NK-92 treated with Interleukin-12 subunit alpha and Interleukin-12 subunit beta, amount 100 ng/mL, for 24 hours (cell line): Measurements from ENCODE around the gene KL.

Experiments used
- DNase-seq: peaks from one replicate; lab custom pipeline; 2025; lab: John Stamatoyannopoulos, UW

The KL gene

DNA sequence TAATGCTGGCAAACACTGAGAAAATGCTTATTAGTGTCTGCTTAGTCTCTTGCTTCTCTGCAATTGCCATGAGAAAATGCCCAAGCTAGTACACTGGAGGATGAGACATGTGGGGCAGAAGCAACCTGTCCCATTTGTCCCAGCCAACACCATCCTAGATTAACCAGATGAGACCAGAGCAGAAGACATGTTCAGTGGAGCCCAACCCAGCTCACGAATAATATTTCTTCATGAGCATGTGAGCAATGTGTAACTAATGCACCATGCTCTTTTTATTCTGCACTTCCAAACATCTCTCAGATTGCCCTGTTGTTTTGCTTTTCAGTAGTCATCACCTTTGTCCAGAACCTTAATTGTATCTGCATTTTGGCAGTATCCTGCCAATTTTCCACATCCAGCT, 21.4 kb downstream of the KL start:
- DNase-seq = no peak

DNA sequence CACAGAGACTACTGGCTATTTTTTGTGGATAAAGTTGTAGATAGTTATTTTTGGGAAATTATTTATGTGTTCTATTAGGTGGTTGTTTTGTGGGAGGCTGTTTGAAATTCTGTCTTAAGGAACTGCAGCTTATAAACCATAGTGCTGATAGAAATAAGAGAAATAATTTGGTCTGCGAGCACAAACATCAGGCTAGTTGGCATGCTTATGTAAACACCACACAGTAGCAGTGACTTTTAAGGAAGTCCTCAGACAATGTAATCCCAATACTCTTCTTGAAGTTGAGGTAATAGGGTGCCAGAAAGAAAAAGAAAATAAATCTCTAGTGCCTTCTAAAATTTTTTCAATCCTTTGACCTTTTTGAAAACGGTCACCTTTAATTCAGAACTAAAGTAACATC, 23.9 kb downstream of the KL start:
- no peak for DNase-seq

DNA sequence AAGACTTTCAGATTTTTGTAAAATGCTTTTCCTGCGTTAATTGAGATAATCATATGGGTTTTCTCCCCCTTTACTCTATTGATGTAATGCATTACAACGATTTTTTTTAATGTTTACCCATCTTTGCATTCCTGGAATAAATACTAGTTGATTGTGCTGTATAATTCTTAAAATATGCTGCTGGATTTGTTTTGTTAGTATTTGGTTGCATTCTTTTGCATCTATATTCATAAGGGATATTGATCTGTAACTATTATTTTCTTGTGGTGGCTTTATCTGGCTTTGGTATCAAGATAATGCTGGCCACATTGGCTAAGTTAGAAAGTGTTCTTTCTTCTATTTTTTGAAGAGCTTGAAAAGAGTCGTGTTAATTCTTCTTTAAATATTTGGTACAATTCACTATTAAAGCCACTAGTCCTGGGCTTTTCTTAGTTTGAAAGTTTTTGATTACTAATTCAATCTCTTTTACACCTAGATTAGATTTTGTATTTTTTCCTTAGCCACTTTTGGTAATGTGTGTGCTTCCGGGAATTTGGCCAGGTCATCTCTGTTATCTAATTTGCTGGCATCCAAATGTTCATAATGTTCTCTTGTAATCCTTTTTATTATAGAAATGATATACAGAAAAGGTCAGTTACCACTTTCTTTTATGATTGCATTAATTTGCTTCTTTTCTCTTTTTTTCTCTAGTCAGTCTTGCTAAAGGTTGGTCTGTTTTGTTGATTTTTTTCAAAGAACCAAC, 29.8 kb downstream of the KL start:
- no peak for DNase-seq

DNA sequence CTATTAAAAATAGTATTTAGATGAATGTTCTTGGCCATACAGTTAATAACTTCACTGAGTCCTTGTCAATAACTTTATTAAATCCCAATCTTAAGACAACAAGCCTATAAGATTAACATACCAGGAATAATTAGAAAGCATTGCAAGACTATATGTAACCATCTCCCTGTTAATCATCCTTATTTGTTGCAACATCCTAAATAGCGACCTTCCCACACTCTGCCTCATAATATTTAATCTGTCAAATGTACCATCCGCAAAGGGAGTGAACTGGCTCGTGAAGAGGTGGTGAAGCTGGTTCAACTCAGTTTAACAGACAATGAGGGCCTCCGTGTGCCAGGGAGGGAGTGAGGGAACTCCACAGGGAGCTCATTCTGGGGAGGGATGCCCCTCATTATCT, 33.9 kb downstream of the KL start:
- no peak for DNase-seq

DNA sequence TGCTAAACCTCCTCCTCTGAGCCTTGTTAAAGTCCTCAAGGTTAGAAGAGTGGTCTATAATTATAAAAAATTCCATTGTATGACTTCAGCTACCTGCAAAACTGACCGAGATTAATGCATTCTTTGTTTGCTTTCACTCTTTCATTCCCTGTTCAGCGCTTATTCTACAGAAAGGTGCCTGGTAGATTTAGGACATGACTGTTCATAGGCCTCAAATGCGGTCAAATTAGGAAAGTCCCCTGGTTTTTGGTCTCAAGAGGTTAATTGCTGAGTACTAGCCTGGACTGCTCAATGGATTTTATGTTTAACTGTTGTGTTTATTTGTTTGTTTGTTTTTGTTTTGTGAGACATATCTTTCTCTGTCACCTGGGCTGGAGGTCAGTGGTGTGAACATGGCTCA, 35.4 kb downstream of the KL start:
- DNase-seq = no peak

DNA sequence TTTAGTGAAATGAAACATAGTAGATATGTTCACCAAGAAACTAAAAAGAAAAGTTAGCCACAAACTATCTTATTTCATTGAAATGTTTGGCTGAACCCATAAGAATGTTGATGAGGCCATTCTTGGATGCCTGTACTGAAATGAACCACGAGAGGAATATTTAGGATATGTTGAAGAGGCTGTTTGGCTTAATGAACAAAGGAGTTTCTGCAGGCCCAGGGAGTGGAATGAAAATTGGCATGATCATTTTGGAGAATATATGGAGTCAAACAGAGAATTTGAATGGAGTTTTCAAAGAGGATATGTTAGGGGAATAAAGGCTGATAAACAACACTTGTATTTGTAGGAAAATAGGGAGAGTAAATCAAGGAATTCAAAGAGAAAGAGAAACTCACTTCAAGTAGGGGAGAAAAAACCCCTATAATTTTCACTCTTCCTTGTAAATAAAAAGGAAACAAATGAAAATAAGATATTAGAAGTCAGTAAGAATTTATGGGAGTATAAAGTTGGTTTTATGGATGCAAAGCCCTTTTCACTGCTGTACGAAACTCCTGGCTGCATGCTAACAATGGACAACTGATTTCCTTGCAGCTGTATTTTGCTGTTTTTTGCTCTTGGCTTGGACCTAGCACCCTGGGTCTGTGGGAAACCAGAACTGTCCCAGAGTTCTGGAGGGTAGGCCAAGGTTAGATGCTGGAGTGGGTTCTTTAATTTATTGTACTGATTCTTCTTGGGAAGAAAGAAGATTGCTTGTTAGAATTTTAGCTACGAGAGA, 36.5 kb downstream of the KL start:
- no peak for DNase-seq

DNA sequence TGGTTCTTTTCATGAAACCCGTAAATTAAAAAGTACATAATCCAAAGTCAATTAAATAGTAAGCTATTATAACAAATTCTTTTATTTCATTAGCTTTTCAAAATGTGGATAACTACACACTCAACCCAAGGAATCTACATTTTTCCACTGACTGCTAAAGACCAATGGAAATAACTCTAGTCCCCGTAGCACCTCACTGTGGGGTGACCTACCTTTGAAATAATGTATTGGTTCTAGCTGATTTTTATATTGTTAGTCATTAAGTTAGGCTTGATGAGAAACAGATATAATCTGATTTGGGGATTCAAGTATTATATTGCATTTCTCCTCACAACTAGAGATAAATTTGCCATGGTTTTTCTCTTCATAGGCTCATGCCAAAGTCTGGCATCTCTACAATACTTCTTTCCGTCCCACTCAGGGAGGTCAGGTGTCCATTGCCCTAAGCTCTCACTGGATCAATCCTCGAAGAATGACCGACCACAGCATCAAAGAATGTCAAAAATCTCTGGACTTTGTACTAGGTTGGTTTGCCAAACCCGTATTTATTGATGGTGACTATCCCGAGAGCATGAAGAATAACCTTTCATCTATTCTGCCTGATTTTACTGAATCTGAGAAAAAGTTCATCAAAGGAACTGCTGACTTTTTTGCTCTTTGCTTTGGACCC, 37.3 kb downstream of the KL start:
- no peak for DNase-seq

DNA sequence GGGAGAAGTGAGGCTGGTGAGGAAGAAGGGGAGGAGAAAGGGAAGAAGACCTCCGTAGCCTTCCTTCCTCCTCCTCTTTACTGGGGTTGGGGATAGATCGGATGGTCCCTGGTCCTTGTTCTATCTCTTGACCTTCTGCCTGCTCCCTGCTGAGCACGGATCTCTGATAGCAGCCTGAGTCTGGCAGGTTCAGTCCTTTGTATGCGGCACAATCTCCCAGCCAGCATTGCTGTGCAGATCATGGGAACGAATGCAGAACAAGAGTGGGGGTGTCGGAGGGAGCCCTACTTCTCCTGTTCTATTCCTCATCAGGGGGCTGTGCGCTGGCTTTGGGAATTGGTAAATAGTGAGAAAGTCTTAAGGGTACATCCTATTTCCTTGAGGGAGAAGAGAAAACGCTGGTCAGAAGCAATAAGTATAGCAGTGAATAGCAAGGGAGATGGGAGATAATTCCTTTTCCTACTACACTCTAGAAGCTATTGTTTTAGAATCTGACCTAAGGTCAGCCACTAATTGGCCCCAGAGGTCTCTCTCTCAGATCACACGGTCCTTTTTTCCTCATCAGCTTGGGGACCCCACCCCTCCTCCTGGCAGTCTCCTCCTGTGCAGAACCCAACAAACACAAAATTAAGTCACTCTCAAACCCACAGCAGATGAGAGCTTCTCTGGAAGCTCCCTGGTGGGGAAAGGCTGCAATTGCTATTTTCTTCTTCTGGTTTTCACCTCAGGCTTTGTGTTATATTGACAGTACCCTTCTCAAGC, 41.0 kb downstream of the KL start:
- DNase-seq = no peak

DNA sequence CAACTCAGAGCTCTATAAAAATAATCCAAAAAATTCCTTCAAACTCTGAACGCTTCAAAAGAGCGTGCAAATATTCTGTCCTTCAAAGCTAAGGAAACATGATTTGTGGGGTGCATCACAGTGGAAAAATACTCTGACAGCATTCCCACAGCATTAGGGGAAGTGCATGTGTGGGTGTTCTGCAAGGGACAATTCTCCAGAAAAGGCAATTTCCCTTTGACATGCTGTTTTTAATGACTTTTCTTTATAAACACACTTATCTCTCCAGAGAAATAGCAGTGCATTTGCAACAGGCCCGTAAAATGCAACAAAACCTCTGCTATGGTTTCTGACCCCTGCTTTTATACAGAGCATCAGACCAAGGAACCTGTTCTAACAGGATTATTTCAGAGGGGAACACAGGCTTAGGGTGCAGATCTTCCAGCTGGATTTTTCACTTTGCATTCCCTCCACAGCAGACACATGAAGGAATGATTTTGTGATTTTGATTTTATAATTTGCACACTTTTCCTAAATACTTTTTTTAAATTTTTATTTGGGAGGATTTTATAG, 42.6 kb downstream of the KL start:
- DNase-seq = no peak

DNA sequence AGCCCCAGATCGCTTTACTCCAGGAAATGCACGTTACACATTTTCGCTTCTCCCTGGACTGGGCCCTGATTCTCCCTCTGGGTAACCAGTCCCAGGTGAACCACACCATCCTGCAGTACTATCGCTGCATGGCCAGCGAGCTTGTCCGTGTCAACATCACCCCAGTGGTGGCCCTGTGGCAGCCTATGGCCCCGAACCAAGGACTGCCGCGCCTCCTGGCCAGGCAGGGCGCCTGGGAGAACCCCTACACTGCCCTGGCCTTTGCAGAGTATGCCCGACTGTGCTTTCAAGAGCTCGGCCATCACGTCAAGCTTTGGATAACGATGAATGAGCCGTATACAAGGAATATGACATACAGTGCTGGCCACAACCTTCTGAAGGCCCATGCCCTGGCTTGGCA, 44.6 kb downstream of the KL start:
- no peak for DNase-seq

DNA sequence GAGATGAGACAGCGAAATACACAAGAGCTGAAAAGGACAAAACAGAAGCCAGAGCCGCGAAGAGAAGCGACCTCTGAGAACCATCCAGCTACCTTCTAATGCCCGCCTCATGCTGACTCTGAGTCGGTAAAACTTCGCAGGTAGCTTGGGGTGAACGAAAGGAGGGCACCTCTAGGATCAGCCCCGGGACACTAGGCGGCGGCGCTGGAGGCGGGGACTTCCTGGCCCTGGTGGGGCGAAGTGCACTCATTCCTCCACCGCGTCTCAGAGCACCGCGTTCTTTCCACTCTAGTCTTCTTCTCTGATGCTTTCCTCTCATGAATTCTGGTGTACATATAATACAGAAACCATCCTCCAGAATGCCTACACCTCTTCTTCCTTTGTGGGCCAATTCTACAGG, 50.1 kb downstream of the KL start:
- DNase-seq = no peak

DNA sequence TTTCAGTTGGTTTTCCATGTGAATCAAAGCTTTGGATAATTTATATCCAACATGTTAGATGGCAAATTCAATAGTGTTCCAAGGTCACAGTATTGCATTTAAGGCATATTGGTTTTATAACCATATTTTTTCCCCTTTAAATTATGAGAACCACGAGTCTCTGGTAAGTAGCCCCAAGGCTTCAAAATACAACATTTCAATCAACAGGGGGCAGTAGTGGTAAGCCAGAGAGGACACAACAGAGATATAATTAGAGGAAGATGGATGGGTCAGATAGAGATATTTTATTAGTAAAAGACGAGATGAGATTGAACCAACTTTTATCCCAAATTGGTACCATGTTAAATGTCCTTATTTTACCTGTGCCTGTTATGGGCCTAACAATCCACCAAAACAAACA, 53.1 kb downstream of the KL start:
- no peak for DNase-seq

DNA sequence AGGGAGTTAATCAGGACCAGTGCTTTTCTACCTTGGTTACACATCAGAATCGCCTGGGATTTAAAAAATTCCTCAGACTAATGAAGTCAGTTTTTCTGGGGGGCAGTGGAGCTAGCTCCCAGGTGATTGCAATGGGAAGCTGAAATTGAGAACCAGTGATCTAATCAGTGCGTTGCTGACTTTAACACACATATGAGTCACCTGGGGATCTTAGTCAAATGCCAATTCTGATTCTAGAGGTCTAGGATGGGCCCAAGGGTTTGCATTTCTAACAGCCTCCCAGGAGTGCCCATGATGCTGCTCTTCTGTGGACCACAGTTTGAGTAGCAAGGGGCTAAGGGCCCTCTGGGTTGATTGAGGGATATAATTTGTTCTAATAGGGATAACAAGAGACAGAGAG, 54.5 kb downstream of the KL start:
- no peak for DNase-seq

DNA sequence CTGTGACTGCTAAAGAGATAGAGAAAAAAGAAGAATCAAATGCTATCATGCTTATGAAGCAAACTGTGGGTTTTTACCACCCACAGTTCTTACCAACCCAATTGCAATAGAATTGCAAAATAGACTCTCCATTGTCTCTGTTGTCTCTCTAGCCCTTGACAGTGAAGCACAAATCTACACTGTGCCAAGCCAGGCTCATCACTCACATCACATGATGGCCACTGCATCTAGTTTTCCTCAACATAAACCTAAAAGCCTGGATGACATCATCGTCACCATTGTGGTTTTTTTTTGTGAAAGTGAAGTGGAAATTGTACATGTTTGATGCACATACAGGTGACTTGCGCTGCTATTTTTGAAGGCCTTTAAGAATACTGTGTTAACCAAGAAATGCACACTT, 56.1 kb downstream of the KL start:
- DNase-seq = no peak

DNA sequence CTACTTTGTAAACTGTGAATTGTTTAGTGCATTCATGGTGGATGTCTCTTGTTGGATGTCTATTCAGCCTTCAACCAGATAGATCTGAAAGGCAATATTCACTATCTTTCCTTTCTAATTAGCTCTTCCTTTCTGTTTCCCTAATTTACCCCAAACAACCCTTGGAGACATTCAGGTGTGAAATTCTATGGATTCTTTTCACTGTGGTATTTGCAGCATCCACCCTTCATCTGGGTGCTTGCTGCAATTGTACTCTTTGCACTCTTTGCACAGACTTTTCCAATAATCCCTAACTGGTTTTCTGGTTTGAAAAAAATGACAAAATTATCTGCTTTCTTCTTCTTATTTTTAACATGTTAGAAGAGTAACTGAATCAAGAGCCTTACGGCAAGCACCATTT, 56.5 kb downstream of the KL start:
- DNase-seq = no peak

DNA sequence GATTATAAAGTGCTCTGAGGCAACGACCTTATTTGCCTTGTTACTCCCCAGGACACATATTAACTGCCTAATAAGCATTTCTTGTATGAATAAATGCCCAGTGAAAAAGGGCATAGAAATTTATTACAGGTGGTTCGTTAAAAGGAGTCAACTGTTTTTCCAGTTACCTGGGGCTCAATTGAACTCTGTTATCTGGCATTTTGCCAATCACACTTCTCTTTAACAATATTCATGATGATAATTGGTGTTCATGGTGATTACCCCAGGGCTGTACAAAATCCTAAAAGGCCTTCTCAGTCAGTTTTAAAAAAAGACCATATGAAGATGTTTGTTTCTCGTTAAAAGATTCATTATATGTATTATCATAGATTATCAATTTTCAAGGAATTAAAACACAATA, 57.1 kb downstream of the KL start:
- DNase-seq = no peak

DNA sequence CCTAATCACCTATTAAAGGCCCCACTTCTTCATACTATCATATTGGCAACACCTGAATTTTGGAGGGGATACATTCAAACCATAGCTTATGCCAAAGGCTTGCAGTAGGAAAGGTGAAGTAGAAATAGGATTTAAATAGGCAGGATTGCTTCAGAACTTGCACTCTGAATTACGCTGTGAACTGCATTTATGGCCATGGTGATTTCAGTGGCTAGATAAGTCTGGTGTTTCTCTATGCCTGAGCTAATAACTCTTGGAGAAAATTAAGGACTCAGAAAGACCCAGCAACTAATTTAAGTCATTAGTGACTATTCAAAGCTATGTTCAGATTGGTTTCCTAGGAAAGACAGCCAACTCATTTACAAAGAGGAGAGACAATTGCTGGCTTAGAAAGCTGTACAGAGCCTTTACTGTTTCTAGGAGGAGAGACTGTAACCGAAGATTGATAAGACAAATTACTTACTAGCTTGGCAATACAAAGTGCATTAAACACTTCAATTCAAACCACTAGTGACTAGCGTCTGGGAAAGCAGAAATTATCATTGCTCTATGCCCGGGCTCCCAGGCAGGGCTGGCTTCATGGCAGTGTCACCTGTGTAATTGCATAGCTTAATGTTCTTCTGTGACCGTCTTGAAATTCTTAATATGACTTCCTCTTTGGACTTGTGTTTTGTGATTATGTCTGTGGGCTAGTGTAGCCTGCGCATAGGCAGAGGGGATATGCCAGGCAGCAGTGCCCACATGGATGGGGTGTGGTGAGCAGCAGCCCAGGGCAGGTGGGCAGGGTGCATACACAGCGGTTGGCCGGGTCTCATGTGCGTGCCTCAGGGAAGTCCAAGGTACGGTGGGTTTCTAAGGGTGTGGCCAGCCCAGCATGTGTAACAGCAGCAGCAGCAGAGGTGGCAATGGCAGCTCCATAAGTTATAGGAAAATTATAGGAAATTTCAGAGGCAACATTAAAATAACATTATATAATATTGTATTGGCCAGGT, 60.1 kb downstream of the KL start:
- no peak for DNase-seq

DNA sequence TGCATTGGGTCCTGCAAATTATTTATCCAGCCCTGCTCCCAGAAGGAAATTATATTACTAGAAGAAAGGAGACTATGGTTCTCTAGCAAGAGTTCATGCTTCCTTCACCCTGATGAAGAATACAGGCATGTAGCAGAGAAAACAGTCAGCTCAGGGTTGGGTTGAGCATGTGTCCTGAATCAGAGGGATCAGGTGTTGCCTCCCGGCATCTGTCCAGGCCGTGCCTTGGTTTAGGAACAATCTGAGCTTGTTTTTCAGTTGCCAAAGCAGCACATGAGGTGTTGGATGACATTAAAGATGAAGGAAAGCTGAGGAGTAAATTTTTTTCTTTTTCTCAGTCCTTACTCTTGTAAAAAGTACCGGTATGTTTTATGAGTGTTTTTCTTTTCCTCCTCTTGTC, 62.0 kb downstream of the KL start:
- DNase-seq = no peak

DNA sequence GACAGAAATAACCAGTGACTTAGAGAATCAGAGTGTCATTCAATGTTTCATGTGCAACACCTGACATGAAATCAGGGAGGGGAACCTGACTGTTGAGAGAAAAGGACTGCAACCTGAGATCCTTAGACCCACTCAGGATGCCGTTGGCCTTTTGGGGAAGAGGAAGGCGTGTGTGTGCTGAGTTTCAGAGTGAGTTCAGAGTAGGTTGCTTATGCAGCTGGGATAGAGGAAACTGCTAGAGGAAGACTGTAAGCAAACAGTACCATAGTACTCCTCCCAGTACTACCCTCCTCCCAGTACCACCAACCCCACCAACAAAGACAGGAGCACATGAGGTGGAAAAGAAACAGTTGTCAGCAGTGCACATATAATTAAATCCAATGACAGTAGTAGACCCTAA, 63.7 kb downstream of the KL start:
- DNase-seq = no peak

DNA sequence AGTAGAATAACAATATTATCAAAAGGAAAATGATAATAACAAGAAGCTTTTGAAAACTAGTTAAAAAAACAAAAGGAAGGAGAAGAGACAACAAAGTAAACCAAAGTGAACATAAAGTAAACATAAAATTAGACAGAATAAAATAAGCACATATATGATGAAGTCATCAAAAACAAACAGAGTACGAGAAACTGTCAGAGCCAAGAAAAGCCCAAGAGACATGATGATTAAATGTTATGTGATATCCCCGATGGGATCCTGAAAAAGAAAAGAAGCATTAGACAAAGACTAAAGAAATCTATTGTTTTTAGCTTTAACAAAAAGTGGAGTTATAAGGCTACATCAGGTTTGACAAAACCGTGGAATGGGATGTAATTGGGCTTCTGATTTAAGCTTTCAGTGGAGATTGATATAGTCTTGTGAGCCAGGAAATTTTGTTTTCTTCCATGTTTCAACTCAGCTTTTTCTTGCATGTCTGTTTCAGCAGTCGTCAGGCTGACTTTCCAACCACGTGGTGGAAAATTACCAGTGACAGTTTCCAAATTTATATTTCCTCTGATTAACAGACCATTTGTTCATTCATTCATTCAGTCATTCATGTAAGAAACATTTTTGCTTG, 64.9 kb downstream of the KL start:
- no peak for DNase-seq

DNA sequence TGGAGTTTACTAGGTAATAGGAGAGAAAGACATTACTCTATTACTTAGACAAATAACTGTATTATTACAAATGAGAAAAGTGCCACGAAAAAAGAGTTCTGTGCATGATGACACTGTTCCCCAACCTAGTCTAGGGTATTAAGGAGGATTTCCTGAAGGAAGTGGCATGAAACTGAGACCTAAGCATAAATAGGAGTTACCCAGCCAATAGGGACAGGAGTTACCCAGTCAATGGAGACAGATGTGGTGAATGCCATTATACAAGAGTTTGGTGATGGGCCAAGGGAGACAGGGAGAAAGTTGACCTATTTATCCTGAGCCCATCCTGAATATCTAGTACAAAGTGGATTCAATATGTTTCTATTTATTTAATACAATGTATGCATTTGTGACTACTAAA, 65.4 kb downstream of the KL start:
- no peak for DNase-seq
